HG02981 (cell line): ENCODE data around the gene SMOC2.

Experiments
- ATAC-seq: cut with Tn5 transposase; IDR thresholded peaks from one replicate; pipeline ENCODE4 v1.9.1; 2021; ENCODE audit warnings: mild to moderate bottlenecking, moderate library complexity; ENCODE audit not compliant: unreplicated experiment

The SMOC2 gene

DNA sequence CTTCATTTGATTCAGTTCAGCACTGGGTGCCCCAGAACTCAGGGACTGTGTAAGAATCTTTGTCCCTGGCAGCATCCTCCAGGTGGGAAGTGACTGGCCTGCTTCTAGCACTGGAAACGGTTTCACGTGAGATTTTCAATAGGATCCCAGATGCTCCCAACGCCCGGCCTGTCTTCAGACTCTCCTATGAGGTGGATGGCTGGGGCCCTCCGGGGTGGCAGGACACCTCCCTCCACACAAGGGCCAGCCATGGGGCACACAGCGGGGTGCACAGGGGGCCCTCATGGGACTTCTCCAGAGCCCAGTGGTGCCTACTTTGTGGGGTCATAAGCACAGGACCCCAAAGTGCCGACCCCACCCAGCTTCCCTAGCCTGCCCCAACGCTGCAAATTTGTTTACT is 72.8 kb downstream of the SMOC2 start:
- ATAC-seq = no peak

DNA sequence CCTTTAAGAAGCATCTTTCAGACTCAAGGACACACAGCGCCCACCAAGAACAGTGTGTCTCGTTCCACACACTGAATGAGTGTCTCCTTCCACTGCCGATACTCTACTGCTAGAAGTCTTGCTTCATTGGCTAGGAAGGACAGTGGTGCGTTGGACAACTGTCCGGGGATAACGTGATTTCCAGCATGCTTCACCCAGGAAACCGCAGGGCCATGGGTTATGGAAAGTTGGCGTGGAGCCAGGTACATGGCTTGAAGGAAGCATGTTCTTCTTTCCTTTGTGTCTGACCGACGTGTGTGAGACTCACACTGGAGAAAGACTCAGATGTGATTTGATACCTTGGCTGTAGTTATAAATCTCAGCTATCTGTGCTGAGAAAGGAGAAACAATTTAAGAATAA is 73.2 kb downstream of the SMOC2 start:
- no peak for ATAC-seq

DNA sequence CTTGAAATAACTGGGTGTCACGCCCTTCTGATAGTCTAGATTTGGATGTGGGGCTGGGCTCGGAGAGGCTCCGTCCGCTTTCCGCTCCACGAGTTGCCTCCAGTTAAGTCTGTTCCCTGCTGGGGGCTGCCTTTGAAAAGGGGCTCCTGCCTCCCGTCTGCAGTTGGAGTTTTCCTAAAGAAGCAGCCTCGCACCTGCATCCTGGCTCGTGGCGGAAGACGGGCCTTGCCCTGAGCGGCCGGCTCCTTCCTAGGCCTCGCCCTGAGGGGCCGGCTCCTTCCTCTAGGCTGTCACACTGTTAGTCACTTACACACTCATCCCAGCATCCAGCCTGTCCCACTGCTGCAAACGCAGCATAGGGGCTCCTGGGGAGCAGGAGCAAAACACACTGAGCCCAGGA is 74.4 kb downstream of the SMOC2 start:
- ATAC-seq = no peak

DNA sequence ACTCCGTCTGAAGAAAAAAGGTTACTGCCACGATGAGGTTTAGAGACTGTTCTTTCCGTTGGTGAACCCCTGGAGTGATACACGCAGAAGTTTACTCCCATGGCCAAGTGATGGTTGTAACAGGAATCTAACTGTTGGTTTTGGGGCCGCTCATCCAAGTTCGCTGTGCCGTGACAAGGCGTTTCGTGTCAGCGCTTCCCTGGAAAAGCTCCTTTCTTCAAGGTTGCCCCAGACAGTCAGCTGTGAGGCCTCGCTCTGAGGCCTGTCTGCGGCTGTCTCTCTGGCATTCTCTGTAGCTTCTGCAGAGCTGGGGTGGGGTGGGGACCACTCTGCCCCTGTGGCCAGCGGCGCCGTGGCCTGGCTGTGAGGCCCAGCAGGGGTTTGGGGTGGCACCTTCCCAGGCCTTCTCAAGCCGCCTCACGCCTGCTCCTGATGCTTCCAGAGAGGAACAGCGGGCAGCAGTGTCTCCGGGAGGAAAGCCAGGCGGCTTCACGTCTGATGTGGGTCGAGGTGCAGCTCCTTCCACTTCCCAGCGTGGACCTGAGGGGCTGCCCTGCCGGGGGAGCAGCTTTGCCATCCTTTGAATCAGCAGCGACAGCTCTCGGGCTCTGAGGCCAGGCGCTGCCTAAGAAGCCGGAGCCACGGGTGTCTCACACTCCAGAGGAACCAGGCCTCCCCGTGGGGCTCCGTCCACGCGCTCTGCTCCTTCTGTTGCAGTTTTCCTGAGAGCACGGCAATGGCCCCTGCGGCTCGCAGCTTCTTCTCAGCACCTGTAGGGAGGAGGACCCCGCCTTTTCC is 76.2 kb downstream of the SMOC2 start:
- no peak for ATAC-seq

DNA sequence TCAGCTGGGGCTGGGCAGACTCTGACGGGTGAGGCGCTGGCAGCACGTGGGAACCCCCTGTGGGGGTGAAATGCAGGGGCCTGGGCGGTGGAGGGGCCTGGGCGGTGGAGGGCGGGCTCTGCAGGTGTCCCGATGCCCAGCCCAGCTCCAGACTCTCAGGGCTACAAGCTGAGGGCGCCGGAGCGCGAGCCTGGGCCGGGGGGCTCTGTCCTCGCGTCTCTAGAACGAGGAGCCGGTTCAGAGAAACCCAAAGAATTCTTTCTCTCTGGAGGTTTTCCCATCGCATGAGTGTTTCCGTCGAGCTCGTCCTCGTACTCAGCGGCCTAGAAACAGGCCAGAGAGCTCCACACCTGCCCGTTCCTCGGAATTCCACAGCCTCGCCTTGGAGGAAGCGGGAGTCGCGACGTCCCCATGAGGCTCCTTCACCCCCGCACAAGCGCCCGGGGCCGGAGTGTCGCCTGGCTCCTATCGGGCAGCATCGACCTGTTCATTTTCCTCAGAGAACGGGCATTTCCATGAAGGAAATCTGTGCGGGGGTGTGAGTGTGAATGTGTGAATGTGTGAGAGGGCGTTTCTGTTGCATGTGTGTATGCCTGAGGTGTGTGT is 76.9 kb downstream of the SMOC2 start:
- no peak for ATAC-seq

DNA sequence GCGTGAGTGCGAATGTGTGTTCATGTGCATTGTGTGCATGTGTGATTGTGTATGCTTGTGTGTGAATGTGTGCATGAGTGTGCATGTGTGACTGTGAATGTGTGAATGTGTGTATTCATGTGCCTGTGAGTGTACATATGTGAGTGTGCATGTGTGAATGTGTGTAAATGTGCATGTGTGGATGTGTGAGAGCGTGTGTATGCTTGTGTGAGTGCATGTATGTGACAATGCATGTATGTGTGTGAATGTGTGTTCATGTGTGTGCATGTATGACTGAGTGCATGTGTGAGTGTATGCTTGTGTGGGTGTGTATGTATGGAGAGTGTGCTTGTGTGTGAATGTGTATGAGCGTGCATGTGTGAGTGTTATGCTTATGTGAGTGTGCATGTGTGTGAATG is 77.4 kb downstream of the SMOC2 start:
- ATAC-seq = no peak

DNA sequence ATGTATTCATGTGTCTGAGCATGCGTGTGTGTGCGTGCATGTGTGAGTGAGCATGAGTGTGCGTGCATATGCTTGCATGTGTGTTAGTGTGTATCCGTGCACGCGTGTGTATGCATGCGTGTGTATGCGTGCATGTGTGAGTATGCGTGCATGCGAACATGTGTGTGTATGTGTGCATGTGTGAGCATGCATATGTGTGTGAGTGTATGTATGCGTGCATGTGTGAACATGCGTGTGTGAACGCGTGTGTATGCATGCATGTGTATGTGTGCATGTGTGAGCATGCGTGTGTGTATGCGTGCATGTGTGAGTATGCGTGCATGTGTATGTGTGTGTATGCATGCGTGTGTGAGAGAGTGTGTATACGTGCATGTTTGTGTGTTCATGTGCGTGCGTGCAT is 77.9 kb downstream of the SMOC2 start:
- ATAC-seq = no peak

DNA sequence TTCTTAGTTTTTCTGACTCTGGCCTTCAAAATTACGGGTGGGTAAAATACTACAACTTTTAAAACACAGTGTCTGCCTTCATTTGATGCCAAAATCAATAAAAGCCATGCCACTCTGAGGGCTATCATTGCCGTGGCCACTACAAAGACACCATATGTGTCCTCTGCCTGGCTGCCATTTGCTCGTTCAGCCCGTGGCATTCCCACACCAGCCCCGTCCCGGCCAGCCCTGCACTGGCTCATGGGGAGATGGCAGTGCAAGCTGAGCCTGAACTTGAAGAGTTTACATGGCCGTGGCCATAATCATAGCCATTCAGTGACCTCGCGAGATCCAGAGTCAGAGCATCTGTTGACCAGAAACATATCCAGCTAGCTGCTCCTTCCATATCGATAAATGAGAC is 79.2 kb downstream of the SMOC2 start:
- ATAC-seq = no peak

DNA sequence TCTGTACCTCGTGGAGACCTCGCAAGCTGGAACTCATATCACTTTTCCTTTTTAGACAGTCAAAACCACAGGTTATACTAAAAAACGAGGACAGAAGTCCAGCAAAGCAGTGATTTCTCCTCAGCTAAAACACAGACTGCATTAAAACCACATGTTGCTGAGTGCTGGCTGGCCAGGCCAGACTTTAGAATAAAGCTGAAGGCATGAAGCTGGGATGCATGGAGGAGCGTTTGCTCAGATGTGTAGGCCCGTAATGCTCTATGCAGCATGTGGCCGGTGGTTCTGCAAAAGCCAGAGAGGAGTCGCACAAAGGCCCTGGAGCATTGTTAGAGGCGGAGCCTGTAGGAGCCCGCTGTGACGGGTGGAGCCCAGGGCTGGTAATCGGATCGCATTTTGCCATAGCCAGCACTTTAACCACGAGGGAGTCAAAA is 83.6 kb downstream of the SMOC2 start:
- ATAC-seq = no peak

DNA sequence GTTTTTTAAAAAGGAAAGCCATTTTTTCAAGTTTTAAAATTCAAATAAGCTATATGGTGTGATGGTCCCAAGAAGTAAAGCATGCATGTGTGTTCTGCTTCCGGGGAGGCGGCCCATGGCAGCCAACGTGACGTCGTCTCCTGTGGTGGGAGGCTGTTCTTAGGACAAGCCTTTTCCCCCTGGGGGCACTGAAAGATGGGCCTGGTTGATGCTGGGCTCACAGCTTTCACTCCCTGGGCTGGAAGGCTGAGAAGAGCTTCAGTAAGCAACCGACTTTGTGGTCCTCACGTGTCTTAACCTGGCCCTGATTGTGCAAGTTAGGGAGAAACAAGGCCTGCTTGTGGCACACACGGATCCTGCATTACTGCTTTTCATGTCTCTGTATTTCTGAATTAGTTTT is 84.1 kb downstream of the SMOC2 start:
- no peak for ATAC-seq

DNA sequence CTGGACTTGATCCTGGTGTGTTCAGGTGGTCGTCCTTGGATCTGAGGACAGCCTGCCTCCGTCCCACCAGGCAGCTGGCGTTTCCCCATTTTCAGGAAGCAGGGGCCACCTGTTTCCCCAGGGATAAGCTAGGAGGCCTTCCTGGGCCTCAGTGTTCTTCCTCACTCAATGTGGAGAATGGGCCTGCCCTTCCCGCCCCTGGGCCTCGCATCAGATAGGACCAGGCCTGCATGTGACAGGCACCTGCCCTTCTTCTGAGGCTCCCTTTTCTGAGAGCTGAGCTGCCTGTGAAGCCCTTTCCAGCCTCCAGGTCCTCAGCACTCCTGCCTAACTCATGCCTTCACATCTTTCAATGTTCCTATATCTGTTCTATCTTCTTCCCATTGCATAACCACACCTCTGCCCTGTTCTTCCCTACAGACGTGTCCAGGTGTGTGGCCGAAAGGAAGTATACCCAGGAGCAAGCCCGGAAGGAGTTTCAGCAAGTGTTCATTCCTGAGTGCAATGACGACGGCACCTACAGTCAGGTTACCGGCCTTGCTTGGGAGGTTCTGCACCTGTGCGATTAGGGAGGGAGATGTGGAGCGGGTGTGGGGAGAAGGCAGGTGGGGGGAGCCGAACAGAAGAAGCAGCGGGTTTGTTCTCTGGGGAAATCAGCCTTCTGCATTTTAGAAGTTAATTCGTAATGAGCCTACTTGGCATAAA is 85.1 kb downstream of the SMOC2 start:
- ATAC-seq = no peak

DNA sequence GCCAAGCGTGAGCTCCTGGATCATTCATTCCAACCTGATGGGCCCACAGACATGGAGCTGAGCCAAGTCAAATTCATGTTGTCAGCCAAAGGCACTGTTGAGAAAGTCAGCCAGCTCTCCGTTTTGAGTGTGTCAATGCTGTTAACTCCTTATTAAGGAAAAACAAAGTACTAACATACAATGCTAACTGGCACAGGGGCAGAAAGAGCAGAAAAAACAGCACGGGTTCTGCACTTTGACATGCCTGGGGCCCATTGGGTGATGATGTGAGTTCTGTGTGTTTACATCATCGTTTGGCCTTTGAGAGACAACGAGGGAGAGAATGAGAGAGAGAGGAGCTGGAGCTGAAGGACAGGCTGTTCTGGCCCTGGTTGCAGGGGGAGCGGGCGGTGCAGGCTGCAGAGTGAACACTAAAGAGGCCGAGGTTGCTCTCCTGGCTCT is 85.9 kb downstream of the SMOC2 start:
- no peak for ATAC-seq

DNA sequence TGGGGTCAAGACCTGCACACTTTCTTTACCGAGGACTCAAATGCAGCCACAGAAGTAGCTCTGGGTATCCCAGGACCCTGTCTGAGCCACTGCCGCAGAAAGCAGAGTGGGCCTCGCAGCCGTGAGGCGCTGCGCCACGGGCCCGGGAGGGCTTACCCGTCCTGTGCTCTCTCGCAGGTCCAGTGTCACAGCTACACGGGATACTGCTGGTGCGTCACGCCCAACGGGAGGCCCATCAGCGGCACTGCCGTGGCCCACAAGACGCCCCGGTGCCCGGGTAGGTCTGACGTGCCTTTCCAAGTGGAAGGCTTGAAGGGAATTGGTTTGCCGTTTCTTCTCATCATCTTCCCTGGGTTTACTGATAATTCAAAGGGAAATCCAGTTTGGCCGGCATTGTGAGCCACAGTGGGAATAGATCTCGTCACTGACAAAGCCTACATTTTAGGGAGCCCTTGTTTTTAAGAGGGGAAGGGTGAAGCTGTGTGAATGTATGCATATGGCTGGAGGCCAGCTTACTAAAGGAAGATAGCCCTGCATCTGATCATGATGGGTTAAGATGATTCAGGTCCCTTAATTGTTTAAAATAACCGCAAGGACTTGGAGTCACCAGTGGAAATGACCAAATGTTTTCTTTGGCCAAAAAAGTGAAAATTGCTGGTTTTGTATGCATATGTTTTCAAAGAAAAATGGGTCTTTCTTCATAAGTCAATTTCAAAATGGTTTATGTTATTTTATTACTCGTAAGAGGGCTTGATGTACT is 86.6 kb downstream of the SMOC2 start:
- no peak for ATAC-seq

DNA sequence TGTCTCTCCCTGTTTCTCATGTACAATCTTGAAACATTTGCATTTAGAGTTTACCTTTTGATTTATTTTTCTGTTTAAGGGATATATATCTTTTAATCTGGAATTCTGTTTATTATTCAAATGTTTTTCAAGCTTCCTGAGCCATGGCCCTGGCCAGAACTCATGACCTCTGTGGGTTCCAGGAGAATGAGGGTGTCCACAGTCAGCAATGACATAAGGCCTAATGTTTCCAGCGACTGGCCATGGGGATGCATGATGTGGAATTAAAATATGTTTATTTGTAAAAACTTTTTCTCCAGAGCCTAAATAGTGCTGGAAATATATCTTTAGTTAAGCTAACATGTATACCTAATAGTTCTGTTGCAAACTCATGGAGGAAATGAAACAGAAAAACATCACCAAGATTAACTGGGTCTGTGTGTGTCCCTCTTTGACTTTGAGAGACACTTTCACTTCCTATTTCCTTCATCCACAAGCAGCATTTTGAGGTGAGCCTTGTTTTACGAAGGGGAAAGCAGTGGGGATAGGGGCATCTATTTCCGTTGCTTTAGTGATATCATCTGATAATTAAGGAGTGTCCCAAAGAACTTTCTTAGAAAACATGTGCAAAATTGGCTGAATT is 87.6 kb downstream of the SMOC2 start:
- no peak for ATAC-seq

DNA sequence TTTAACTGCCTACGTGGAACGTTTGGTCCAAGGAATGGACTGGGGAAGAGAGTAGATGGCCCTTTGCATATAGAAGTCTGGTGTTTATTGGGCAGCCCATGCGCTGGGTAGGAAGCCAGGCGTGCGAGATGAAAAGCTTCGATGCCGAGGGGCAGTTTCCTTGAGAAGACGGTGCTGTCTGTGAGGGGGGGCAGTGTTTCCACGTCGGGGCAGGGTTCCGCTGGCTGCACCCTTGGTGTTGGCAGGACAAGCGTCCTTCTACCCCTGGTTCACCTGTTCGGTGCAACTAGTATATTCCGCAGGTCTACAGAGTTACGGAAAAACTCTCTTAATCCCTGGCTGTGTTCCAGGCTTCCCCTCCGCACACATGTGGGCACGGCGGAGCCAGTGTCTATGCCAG is 88.2 kb downstream of the SMOC2 start:
- no peak for ATAC-seq

DNA sequence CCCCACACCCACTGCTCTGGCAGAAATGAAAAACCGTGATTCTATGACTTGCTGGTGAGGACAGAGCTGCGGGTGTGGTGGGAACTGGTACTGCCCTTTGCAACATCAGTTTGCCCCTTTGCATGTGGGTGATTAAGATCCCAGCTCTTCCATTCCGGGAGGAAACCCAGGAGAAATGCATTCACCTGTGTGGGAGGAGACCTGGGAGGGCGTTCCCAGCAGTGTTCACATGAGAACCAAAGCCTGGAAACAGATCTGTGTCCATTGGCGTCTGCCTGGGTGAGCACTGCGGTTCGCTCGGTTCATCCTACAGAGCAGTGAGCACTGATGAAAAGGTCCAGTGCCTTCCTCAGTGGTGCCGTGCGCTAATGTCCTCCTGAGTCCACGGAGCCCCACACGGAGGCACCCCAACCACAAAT is 89.7 kb downstream of the SMOC2 start:
- no peak for ATAC-seq

DNA sequence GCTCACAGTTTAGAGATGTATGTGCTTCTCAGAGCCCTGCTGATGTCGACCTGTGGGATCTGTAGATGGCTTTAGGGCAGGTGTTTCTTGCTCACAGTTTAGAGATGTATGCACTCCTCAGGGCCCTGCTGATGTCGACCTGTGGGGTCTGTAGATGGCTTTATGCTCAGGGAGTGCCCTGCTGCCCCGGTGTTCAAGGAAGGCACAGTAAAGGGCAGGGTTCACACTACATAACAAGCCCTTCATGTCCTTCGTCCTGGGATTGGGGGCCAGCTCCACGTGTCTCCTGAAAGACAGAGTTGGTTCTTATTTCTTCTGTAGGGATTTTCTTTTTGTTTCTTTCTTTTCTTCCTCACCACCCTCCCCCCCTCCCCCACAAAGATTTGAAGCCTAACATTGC is 91.1 kb downstream of the SMOC2 start:
- no peak for ATAC-seq

DNA sequence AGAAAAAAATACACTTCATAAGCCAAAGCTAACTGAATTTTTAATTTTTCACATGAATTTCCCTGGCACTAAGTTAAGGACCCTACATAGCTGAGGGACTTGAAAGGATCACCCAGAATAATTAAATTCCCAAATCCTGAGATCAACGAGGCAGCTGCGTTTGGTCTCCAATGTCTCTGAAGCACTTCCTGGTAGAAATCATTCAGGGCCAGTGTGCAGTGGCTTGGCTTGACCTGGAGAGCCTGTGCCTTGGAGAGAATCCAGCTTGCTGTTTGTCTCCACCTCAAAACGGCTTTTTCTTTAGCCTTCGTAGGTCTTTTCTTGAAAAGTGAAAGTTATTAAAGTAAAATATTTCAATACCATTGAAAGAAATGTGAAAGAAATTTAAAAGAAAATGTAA is 92.4 kb downstream of the SMOC2 start:
- ATAC-seq = no peak

DNA sequence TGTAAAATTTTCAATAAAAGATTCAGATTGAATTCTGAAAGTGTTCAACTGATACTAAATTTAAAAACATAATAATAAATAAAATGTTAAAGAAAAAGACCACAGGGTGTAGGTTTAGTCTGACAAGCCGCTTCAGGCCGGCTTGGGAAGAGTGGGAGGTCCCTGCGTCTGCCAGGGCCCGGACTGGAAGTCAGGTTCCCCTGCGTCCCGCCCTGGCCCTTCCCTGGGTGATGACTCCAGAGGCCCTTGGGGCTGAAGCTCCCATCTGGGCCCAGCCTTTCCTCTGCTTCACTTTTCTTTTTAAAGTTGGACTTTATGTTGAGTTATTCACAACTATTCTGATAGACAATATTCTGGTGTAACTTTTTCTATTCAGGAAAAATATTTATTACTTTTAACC is 93.3 kb downstream of the SMOC2 start:
- ATAC-seq = no peak

DNA sequence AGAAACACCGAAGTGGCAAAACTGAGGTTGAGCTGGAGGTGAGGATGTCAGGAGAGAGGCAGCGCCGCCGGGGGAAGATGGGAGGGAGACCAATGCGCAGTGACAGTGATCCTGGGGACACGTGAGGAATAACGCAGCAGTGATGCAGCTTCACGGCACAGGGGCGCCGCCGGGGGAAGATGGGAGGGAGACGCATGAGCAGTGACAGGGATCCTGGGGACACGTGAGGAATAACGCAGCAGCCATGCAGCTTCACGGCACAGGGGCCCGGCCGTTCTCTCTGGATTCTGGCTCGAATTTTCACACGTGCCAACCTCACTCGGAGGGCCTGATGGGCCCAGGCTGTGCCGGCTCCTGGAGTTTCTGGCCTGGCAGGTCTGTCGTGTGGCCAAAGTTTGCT is 94.7 kb downstream of the SMOC2 start:
- ATAC-seq = no peak

DNA sequence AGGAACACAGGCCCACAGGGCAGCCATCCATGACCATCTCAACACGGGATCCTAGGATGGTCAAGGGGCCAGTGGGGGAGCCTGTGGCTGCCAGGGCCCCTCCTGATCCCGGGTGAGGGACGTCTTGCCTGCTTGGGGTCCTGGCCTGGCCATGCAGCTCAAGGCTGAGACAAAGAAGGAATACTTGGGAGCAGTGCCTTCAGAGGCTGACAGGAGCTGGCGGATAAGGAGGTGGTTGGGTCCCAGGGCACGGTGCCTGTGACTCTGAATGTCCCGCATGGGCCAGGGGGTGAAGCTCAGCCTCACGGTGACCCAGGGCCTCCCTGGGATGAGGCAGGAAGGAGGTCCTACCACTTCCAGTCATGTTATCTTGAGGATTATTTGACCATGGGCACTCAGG is 95.2 kb downstream of the SMOC2 start:
- no peak for ATAC-seq
